GM12874 (cell line): Measurements from ENCODE around the gene RTN3.

Experiments
- CTCF ChIP-seq: IDR thresholded peaks from 2 replicates; pipeline ENCODE4 v1.5.1; 2011; ENCODE audit warnings: low read depth, mild to moderate bottlenecking, control low read depth, low read length, moderate library complexity; ENCODE audit not compliant: insufficient read depth

Gene RTN3

GRCh38 chr11:63660972-63661371, 20.3 kb upstream of the RTN3 start:
- no peak for TF ChIP-seq CTCF

- TF ChIP-seq CTCF: no peak
These were observed 17.5 kb upstream of the RTN3 start for GRCh38 chr11:63663809-63664208.

GRCh38 chr11:63666874-63667273, 14.4 kb upstream of the RTN3 start:
- no peak for TF ChIP-seq CTCF

GRCh38 chr11:63667995-63668795, 13.1 kb upstream of the RTN3 start:
- no peak for TF ChIP-seq CTCF

- TF ChIP-seq CTCF: no peak
These were observed 11.2 kb upstream of the RTN3 start for GRCh38 chr11:63670096-63670432.

GRCh38 chr11:63670433-63671321, 10.6 kb upstream of the RTN3 start:
- peak; percentile 56 for TF ChIP-seq CTCF

GRCh38 chr11:63671322-63672155, 9.8 kb upstream of the RTN3 start, which contains the start of gene ATL3:
ATL3 (minus strand) TSS chr11:63671376; CDS start chr11:63671335, 41 bp downstream.
- TF ChIP-seq CTCF: peak; percentile 29; the same call in 1 of the 2 replicates
